ENCODE measurements around the gene TMEM50B. TPM values are rescaled to one million over a fixed set of nuclear protein-coding genes. Genes with fewer than 3 reads are reported as not detected.

The TMEM50B gene
- total and polyA plus RNA-seq, 2 experiments from 2014 or later, result 25.1 to 26.1 TPM

Other genes starting within 250 kb of the TMEM50B start
- 2.1 and 2.5 TPM in 2 replicates for gene IL10RB, start 213.6 kb downstream of the TMEM50B start, total RNA-seq (2014; rRNA removed; shearing (Covaris generic))
- gene IL10RB, start 213.6 kb downstream of the TMEM50B start, polyA plus RNA-seq (2016; fragmentation: Nextera tagmentation; extraction: Ambion mirVana), result 2.2 and 2.4 TPM in 2 replicates
- 3.9 and 14.0 TPM in 2 replicates for gene IFNAR1, start 155.0 kb downstream of the TMEM50B start, total RNA-seq (2014; rRNA removed; shearing (Covaris generic))
- 14.5 and 18.7 TPM in 2 replicates for gene IFNAR1, start 155.0 kb downstream of the TMEM50B start, polyA plus RNA-seq (2016; fragmentation: Nextera tagmentation; extraction: Ambion mirVana)
- 21.9 and 25.0 TPM in 2 replicates for gene IFNGR2, start 76.6 kb downstream of the TMEM50B start, total RNA-seq (2014; rRNA removed; shearing (Covaris generic))
- gene IFNGR2, start 76.6 kb downstream of the TMEM50B start, polyA plus RNA-seq (2016; fragmentation: Nextera tagmentation; extraction: Ambion mirVana), result 29.4 and 29.9 TPM in 2 replicates
- gene DNAJC28, start 11.7 kb upstream of the TMEM50B start, total RNA-seq (2014; rRNA removed; shearing (Covaris generic)), result 2.5 and 5.0 TPM in 2 replicates
- 3.8 and 6.6 TPM in 2 replicates for gene DNAJC28, start 11.7 kb upstream of the TMEM50B start, polyA plus RNA-seq (2016; fragmentation: Nextera tagmentation; extraction: Ambion mirVana)
- gene GART, start 62.1 kb upstream of the TMEM50B start, total RNA-seq (2014; rRNA removed; shearing (Covaris generic)), result 224 and 270 TPM in 2 replicates
- gene GART, start 62.1 kb upstream of the TMEM50B start, polyA plus RNA-seq (2016; fragmentation: Nextera tagmentation; extraction: Ambion mirVana), result 86.3 and 87.6 TPM in 2 replicates
- 361 and 362 TPM in 2 replicates for gene SON, start 63.1 kb upstream of the TMEM50B start, total RNA-seq (2014; rRNA removed; shearing (Covaris generic))
- 1,421 and 1,477 TPM in 2 replicates for gene SON, start 63.1 kb upstream of the TMEM50B start, polyA plus RNA-seq (2016; fragmentation: Nextera tagmentation; extraction: Ambion mirVana)
- gene DONSON, start 108.7 kb upstream of the TMEM50B start, total RNA-seq (2014; rRNA removed; shearing (Covaris generic)), result 35.2 and 37.4 TPM in 2 replicates
- 27.2 and 32.9 TPM in 2 replicates for gene DONSON, start 108.7 kb upstream of the TMEM50B start, polyA plus RNA-seq (2016; fragmentation: Nextera tagmentation; extraction: Ambion mirVana)
- gene CRYZL1, start 161.8 kb upstream of the TMEM50B start, total RNA-seq (2014; rRNA removed; shearing (Covaris generic)), result 23.3 and 23.8 TPM in 2 replicates
- gene CRYZL1, start 161.8 kb upstream of the TMEM50B start, polyA plus RNA-seq (2016; fragmentation: Nextera tagmentation; extraction: Ambion mirVana), result 30.6 and 40.5 TPM in 2 replicates
- 68.2 and 77.9 TPM in 2 replicates for gene ITSN1, start 162.5 kb upstream of the TMEM50B start, total RNA-seq (2014; rRNA removed; shearing (Covaris generic))
- 83.4 and 95.7 TPM in 2 replicates for gene ITSN1, start 162.5 kb upstream of the TMEM50B start, polyA plus RNA-seq (2016; fragmentation: Nextera tagmentation; extraction: Ambion mirVana)

Data from GM23338 (cell line).